ENCODE results near the gene GJD4.

DNA sequence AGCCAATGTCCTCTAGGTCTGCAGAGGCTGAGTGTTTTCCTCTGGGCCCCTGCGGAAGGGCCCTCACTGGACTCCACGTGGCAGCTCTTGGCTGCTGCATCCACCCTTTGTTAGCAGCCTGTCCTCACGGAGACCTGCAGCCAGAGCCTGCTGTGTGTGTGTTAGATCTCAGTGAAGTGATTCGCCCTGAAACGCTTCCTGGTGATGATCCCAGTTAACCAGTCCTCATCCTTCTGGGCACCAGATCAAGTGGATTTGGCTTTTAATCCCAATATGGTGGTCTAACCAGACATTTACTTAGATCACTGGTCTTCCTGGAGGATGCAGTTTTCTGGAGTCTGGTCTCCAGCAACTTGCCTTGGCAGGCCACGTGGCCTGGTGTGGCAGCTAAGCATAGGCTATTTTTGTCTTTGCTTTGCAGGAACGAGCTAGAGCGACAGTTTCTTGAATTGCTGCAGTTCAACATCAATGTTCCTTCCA lies 39.5 kb upstream of the GJD4 start:
- TF ChIP-seq, protein P1, sequence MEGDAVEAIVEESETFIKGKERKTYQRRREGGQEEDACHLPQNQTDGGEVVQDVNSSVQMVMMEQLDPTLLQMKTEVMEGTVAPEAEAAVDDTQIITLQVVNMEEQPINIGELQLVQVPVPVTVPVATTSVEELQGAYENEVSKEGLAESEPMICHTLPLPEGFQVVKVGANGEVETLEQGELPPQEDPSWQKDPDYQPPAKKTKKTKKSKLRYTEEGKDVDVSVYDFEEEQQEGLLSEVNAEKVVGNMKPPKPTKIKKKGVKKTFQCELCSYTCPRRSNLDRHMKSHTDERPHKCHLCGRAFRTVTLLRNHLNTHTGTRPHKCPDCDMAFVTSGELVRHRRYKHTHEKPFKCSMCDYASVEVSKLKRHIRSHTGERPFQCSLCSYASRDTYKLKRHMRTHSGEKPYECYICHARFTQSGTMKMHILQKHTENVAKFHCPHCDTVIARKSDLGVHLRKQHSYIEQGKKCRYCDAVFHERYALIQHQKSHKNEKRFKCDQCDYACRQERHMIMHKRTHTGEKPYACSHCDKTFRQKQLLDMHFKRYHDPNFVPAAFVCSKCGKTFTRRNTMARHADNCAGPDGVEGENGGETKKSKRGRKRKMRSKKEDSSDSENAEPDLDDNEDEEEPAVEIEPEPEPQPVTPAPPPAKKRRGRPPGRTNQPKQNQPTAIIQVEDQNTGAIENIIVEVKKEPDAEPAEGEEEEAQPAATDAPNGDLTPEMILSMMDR (IDR thresholded peaks at IDR 0.05; ENCODE audit: low read depth, low read length, poor library complexity, severe bottlenecking) = no peak
- no peak for TF ChIP-seq EZH2phosphoT487 (IDR thresholded peaks at IDR 0.05; ENCODE audit: borderline replicate concordance, low read length)
